PC-3 (cell line): ENCODE results near the gene ZNF100. TPM values are rescaled to one million over a fixed set of nuclear protein-coding genes. Genes with fewer than 3 reads are reported as not detected.

ENCODE experiments used
- ATAC-seq: fragments of 200-7000 bp; cut with Tn5 transposase; 2 replicates; pipeline ENCODE4 v1.9.1; 2020; ENCODE audit warnings: mild to moderate bottlenecking, moderate library complexity
- BruUV-seq: library from RNA; stranded (reverse); fragments of 400-500 nt; replicated peaks from 2 replicates; lab custom pipeline; 2021; lab: Mats Ljungman, UMichigan
- CTCF ChIA-PET: fragments of 300-600 bp; sonication (Branson Sonifier 250); formaldehyde crosslinking; loops from one replicate; lab custom pipeline; 2022; ENCODE audit warnings: antibody characterized with exemption; lab: Charles Lee
- POLR2A ChIA-PET: fragments of 300-600 bp; sonication (Branson Sonifier 250); formaldehyde crosslinking; loops from one replicate; lab custom pipeline; 2022; ENCODE audit warnings: antibody characterized with exemption; ENCODE audit not compliant: unreplicated experiment; lab: Charles Lee
- DNase-seq: peaks from one replicate; pipeline ENCODE4 v3.0.0-alpha.2; 2015
- H2AFZ ChIP-seq: fragments of 300-600 bp; sonication (generic); 2 replicates; pipeline ENCODE4 v1.6.0; 2016; ENCODE audit warnings: antibody characterized with exemption, low read length
- H3F3A ChIP-seq: fragments of 300-600 bp; sonication (generic); one replicate; pipeline ENCODE4 v1.6.0; 2017; ENCODE audit warnings: antibody characterized with exemption, low read length, control low read depth, mild to moderate bottlenecking; ENCODE audit not compliant: unreplicated experiment
- H3K27ac ChIP-seq: fragments of 300-600 bp; sonication (generic); 2 replicates; pipeline ENCODE4 v1.5.1; 2016; ENCODE audit warnings: mild to moderate bottlenecking, low read length
- H3K27me3 ChIP-seq: fragments of 300-600 bp; sonication (generic); 2 replicates; pipeline ENCODE4 v1.6.1; 2016; ENCODE audit warnings: low read length, mixed read lengths
- H3K36me3 ChIP-seq: fragments of 300-600 bp; sonication (generic); 2 replicates; pipeline ENCODE4 v1.6.1; 2016; ENCODE audit warnings: low read depth, mixed run types, low read length, mixed read lengths
- H3K4me1 ChIP-seq: fragments of 300-600 bp; sonication (generic); 2 replicates; pipeline ENCODE4 v1.5.1; 2016; ENCODE audit warnings: low read length; ENCODE audit not compliant: insufficient read depth
- H3K4me2 ChIP-seq: fragments of 300-600 bp; sonication (generic); 2 replicates; pipeline ENCODE4 v1.6.0; 2016; ENCODE audit warnings: low read length
- H3K4me3 ChIP-seq: fragments of 300-600 bp; sonication (generic); 2 replicates; pipeline ENCODE4 v1.5.1; 2016; ENCODE audit warnings: mild to moderate bottlenecking, low read length, mixed read lengths
- H3K79me2 ChIP-seq: fragments of 300-600 bp; sonication (generic); 2 replicates; pipeline ENCODE4 v1.6.1; 2017; ENCODE audit warnings: low read length, mixed read lengths
- H3K9ac ChIP-seq: fragments of 300-600 bp; sonication (generic); 2 replicates; pipeline ENCODE4 v1.6.0; 2016; ENCODE audit warnings: mild to moderate bottlenecking, low read length
- H3K9me2 ChIP-seq: fragments of 300-600 bp; sonication (generic); replicated peaks from 2 replicates; pipeline ENCODE4 v1.6.1; 2016; ENCODE audit warnings: mixed run types, low read length, mixed read lengths
- H3K9me3 ChIP-seq: fragments of 300-600 bp; sonication (generic); 2 replicates; pipeline ENCODE4 v1.6.1; 2016; ENCODE audit warnings: low read length, mixed read lengths
- H4K20me1 ChIP-seq: fragments of 300-600 bp; sonication (generic); 2 replicates; pipeline ENCODE4 v1.6.1; 2016; ENCODE audit warnings: low read length, mixed read lengths
- CTCF ChIP-seq: fragments of 300-600 bp; sonication (generic); conservative IDR thresholded peaks from 2 replicates; pipeline ENCODE4 v1.5.1; 2017; ENCODE audit warnings: antibody characterized with exemption, low read depth, mild to moderate bottlenecking, low read length
- EZH2 ChIP-seq: fragments of 300-600 bp; sonication (generic); IDR thresholded peaks from one replicate; pipeline ENCODE4 v1.6.1; 2017; ENCODE audit warnings: antibody characterized with exemption, mild to moderate bottlenecking, low read length; ENCODE audit not compliant: unreplicated experiment
- EZH2phosphoT487 ChIP-seq: fragments of 300-600 bp; sonication (generic); IDR thresholded peaks from 2 replicates; pipeline ENCODE4 v1.6.1; 2018; ENCODE audit warnings: mild to moderate bottlenecking, antibody characterized with exemption, low read length, borderline replicate concordance
- intact Hi-C: fragments of 100-400 bp; cut with micrococcal nuclease; formaldehyde crosslinking; loops from 2 replicates; pipeline ENCODE4 v1.9.0; 2023
- total RNA-seq: library from RNA; depleted of rRNA; stranded (reverse); fragments of >200 nt; gene quantifications from 2 replicates; pipeline ENCODE4 v1.2.3, GENCODE V29; 2014

ZNF100 gene
- total RNA-seq, 1 experiment from 2014 or later, result 1.7 TPM

- H3K27ac ChIP-seq, result no peak overlapping the region
- no peaks in the 10 kb centered on the region for H3K27me3 ChIP-seq
- BruUV-seq, result no TSS peak
- H3K9me3 ChIP-seq, result no peaks in the 10 kb centered on the region
- TF ChIP-seq EZH2 (no peak), EZH2phosphoT487 (no peak), CTCF (no peak)
- no peaks in the 10 kb centered on the region for H4K20me1 ChIP-seq
- ATAC-seq (no peak), DNase-seq (no peak)
- POLR2A ChIA-PET, result no interaction called here
- no peaks in the 10 kb centered on the region for H3K79me2 ChIP-seq
- CTCF ChIA-PET, result no interaction called here
- H2AFZ ChIP-seq, result no peak overlapping the region
- H3K4me3 ChIP-seq, result no peak overlapping the region
- H3K36me3 ChIP-seq, result no peaks in the 10 kb centered on the region
- intact Hi-C loops, result no loop called here
- H3K4me2 ChIP-seq, result no peak overlapping the region
- H3K9me2 ChIP-seq, result no peaks in the 10 kb centered on the region
- no peak overlapping the region for H3K9ac ChIP-seq
- no peaks in the 10 kb centered on the region for H3F3A ChIP-seq
- H3K4me1 ChIP-seq, result no peaks in the 10 kb centered on the region
Measured at GRCh38 chr19:21694171-21694906, 73.0 kb downstream of the ZNF100 start.

- TF ChIP-seq EZH2 (no peak), CTCF (no peak), EZH2phosphoT487 (no peak)
- Histone ChIP-seq H3K36me3 (no peaks in the 10 kb centered on the region), H3K9ac (no peak overlapping the region), H3K4me3 (no peak overlapping the region), H3K9me3 (no peaks in the 10 kb centered on the region), H3F3A (no peaks in the 10 kb centered on the region), H3K27me3 (no peaks in the 10 kb centered on the region), H3K27ac (no peak overlapping the region), H3K9me2 (no peaks in the 10 kb centered on the region), H2AFZ (no peak overlapping the region), H4K20me1 (no peaks in the 10 kb centered on the region), H3K79me2 (no peaks in the 10 kb centered on the region), H3K4me2 (no peak overlapping the region), H3K4me1 (no peaks in the 10 kb centered on the region)
- CTCF ChIA-PET, result no interaction called here
- intact Hi-C loops, result no loop called here
- DNase-seq (no peak), ATAC-seq (no peak)
- POLR2A ChIA-PET, result no interaction called here
- no TSS peak for BruUV-seq
Measured at GRCh38 chr19:21693399-21693798, 74.0 kb downstream of the ZNF100 start.

DNA sequence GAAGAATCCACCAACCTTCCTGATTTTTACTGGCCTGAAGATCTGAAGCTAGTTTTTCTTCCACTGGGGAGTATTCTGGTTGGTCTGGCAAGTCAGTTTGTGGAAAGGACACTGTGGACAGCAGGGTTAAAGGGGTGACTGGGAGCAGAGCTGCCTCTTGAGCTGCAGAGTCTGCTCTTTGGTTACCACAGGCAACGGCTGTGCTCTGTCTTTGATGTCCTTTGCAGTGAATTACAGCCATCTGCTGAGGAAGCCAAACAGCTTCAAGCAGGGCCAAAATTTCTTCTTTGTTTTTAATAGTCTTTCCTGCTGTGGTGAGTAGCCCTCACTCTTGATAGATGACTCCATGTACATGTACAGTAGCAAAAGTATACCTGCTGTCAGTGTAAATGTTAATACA, 75.7 kb downstream of the ZNF100 start:
- intact Hi-C loops, result no loop called here
- Histone ChIP-seq H3K4me1 (no peaks in the 10 kb centered on the region), H3K4me2 (no peak overlapping the region), H3K27me3 (no peaks in the 10 kb centered on the region), H3K9ac (no peak overlapping the region), H3K36me3 (no peaks in the 10 kb centered on the region), H2AFZ (no peak overlapping the region), H3F3A (no peaks in the 10 kb centered on the region), H4K20me1 (no peaks in the 10 kb centered on the region), H3K4me3 (no peak overlapping the region), H3K9me3 (no peaks in the 10 kb centered on the region), H3K9me2 (no peaks in the 10 kb centered on the region), H3K79me2 (no peaks in the 10 kb centered on the region), H3K27ac (no peak overlapping the region)
- ChIA-PET POLR2A (no interaction called here), CTCF (no interaction called here)
- DNase-seq (no peak), ATAC-seq (no peak)
- BruUV-seq, result no TSS peak
- no peak for TF ChIP-seq EZH2
- no peak for TF ChIP-seq EZH2phosphoT487
- TF ChIP-seq CTCF, result no peak
